GM18526 (cell line): ENCODE measurements around the gene ALDH1A1.

Experiments used
- POLR2A ChIP-seq: IDR thresholded peaks from 3 replicates; pipeline ENCODE4 v1.6.1; 2011; ENCODE audit not compliant: insufficient read length; ENCODE audit errors: extremely low read depth

Gene ALDH1A1

DNA sequence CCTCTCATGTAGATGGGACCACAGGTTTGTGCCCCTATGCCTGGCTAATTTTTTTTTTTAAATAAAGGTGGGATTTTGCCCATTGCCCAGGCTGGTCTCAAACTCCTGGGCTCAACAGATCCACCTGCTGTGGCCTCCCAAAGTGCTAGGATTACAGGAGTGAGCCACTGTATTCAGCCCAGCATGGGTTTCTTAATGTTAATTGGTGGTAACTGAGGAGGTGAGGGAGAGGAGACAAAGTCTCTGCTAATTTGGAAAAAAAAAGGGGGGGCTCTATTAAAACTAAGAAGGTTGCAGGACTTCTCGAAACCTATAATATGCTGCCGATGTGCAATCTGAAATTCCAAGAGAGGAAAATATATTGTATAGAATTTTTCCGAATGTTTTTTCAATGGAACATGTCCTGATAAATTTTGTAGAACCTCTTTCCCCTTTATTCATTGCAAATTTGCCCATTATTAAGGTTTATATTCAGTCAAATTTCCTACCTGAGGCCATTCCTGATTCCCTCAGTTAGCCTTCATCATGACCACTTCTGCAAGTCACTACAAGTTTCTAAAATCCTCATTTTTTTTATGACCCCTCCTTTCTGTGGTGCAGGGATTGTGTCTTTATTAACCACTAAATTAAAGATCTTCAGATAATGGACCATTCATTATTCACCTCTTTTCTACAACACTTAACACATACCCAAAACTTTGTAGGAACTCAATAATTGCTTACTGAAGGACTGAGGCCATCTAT, 52.9 kb downstream of the ALDH1A1 start:
- TF ChIP-seq POLR2A, result no peak

DNA sequence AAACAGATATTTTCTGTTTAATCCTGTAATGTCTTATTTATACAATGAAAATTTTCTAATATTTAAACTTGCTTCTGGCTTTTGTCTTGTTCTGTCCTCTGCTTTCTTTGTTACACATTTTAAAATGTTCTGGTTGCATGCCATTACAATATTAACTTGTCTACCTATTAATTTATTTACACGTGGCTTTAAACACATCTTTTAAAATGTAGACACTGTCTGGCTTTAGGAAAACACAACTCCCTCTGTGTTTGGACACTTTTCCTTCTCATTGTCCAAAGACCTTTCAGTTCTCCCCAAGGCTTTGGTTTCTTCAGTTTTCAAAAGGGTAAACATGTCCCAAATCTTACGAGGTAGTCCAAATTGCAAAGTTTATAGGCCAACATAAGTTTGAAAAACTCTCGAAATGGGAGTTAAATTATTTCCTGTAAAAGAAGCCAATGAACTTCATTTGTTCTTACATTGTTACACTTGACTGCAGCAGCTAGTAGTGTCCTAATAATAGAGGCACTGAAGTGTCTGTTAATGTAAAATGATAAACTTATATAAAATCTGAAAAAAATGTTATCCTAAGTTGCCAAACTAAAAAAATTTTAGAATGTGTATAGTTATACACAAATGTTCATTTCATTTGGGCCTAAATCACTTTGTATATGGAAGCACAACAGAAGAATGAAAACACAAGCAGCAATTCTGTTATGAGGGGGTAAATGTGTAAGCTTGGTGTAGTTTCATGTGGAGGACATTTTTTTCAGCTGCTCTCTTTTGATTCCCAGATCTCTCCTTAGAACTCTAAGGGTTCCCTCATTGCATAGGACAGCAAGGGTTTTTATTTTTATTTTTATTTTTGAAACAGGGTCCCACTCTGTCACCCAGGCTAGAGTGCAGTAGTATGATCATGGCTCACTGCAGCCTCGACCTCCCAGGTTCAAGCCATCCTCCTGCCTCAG, 53.8 kb downstream of the ALDH1A1 start:
- no peak for TF ChIP-seq POLR2A

DNA sequence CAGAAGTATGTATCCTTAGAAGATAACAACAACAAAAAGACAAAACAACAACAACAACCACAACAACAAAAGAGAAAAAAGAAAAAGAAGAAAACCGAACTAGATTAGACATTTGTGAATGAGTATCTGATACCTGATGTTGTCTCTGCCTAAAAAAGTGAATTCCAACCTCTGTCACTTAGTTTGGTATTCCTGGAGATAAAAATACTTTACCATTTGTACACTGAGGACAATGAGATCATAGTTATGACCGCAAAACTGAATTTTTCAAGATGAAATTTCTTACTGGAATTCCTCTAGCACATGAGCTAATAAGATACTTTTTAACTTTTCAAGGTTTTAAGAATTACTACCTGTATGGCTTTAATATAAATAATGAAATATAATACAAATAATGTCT, 54.5 kb downstream of the ALDH1A1 start:
- no peak for TF ChIP-seq POLR2A

DNA sequence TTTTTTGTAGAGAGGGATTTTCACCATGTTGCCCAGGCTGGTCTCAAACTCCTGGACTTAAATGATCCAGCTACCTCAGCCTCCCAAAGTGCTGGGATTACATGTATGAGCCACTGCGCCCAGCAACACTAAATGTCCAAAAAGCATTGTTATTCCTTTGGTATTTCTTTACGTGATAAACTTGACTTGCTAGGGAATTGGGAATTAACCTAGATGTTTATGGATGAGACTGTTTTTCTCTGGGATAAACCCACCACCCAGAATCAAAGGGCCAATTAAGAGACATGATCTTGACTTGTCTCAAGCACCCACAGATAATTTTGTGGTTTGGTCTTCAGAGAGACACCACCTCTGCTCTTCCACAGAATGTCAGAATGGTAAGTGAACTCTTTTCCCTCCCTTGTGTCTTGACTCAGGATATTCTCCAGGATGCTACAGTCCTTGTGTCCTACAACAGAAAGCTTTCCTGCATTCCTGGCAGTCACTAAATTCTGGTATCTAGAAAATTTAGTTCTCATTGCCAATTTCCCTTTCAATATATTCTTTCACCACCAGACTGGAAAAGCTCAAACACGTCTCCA, 55.7 kb downstream of the ALDH1A1 start:
- no peak for TF ChIP-seq POLR2A

DNA sequence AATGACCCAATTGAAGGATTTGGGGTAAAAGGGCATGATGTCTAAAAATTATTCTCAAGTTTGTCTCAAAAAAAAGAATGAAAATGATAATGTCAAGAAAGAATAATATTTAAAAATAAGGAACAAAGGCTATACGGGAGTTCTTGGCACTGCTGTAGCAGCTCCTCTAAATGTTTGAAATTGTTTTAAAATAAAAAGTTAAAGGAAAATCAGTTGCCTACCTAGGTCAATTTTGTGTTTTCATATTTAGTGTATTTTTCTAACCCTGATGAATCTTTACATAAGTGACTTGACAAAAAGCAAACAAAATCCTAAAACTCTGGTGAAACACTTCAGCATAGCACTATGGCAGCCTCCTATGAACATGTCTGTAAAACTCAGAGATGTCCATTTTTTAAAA, 56.4 kb downstream of the ALDH1A1 start:
- TF ChIP-seq POLR2A, result no peak

DNA sequence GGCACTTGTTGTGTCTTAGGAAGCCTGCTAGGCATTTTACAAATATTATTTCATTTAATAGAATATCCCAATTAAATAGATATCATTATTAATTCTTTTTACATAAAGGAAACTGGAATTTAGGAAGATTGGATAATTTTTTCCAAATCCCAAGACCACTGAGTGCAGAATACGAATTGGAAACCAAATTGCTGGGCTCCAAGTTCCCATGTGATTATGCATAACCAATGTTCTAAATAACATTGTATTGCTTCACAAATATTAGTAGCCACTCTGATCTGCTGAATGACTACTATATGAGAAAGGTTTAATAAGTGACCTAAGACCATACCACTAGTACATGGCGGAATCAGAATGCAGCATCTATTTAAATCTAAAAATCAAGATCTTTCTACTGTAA, 57.7 kb downstream of the ALDH1A1 start:
- TF ChIP-seq POLR2A, result no peak

DNA sequence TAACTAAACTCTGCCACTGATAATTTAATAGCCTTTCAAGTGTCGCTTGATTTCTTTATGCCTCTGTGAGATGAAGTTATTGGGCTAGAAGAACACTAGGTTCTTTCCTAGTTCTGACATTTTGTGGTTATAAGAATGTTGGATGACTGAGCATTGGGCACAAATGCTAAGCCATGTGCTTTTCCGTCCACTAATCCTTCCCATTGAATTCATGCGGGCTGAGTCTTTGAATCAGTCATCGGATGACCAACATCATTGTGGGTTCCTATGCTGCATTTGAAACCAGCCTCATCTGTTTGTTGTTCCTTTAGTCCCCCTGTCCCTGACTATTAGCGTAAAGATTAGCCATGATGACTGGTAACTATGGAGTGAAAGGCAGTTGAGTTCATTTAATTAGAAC, 58.5 kb downstream of the ALDH1A1 start:
- no peak for TF ChIP-seq POLR2A

DNA sequence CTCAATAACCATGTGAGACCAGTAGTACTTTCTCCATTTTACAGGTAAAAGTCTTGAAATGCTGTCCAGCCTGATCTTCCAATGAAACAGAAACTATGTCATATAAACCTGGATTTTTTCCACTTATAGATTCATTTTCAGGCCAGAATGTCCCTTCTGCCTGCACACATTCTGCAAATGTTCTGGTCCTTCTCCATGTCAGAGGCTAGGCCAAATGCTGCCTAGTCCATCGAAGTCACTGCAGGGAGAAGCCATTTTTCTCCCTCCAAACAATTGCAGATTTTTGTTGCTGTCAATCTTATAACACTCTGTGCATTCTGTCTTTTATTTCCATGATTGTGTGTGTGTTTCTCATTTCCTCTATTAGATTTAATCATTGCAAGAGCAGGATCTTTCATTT, 59.4 kb downstream of the ALDH1A1 start:
- TF ChIP-seq POLR2A, result no peak

DNA sequence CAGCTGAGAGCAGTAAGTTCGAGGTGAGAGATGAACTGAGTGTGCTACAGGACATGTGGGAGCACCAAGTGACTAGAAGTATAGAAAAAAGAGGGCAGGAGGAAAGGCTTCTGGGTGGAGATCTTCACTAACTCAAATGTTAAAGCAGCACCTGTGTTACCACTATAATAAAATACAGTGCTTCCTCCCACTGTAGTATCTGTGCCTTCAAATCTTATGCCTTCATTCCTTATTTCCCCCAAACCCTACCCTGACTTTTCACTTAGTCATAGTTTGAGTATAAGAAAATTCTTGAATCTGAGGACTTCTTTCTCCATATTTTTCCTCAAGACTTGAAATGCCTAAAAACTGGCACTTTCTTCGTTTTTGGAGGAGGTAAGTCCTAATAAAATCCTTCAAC, 61.8 kb downstream of the ALDH1A1 start:
- no peak for TF ChIP-seq POLR2A

DNA sequence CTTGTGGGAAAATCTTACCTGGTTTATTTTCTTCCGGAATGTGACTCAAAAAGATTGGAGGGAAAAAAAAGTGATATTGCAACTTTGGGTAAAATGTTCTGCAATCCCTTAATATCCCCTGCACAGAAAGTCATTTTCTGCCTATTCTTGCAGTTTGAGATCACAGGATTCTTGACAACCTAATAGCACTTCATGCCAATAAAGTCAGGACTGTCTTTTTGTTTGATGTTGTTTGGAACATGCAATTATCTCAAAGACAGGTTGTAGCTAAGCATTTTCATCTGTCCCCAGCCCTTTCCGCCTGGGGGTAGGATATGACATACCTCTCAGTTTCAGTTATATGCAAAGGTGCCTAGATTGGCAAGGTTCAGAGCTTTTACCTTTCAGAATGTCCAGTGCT, 63.9 kb downstream of the ALDH1A1 start:
- no peak for TF ChIP-seq POLR2A

DNA sequence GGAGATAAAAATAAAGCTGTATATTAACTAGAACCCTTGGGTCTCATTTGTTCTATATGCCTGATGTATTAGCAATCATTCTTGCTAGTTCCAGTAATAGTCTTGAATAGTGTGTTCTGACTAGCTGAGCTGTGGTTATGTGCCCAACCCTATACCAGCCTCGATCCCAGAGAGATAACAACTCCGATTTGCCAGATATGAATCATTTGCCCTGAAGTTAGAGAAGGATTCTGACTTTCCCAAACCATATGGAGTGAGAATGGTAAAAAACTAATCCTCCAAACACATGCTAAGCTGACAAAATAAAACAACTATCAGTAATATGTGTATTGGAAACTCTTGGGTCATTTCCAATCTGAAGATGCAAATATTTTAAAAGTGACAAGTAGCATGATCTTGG, 64.8 kb downstream of the ALDH1A1 start:
- TF ChIP-seq POLR2A, result no peak

DNA sequence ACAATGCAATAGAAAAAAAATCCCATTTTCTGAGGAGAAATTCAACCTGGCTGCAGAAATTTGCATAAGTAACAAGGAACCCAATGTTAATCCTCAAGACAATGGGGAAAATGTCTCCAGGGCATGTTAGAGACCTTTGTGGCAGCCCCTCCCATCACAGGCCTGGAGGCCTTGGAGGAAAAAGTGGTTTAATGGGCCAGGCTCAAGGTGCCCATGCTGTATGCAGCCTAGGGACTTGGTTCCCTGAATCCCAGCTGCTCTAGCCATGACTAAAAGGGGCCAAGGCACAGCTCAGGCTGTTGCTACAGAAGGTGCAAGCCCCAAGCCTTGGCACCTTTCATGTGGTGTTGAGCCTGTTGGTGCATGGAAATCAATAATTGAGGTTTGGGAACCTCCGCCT, 66.5 kb downstream of the ALDH1A1 start:
- TF ChIP-seq POLR2A, result no peak

DNA sequence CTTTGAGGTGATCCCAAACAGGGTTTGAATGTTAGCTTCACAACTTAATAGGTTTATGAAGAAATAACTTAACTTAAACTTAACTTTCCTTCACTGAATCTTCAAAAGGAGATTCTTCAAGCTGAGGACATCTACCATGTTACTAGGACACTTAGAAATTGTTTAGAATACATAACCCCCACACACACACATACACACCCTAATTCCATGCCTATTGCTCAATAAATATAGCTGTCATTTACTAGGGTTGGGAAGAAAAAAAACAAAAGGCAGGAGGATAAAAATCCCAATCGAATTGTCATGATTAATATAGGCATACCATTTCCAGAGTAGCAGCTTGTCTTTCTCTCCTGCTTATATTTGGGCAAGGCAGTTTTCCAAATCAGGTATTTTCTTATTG, 68.3 kb downstream of the ALDH1A1 start:
- TF ChIP-seq POLR2A, result no peak

DNA sequence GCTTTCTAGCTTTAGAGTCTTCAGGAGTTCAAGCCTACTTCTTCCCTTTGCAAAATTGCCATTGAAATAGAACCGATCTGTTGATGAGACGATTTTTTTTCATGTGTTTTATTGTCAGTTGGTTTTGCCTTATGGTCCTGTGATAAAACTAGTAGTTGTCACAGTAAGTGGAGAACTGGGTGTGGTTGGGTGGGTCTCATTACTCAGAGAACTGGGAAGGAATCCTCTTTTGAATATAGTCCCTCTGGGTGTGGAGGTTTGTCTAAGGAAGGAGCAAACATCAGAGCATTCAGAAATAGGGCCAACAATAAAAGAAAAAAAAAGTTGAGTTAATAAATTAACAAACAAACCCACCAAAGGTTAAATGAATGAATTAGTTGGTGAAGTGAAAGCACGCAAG, 69.0 kb downstream of the ALDH1A1 start:
- TF ChIP-seq POLR2A, result no peak

DNA sequence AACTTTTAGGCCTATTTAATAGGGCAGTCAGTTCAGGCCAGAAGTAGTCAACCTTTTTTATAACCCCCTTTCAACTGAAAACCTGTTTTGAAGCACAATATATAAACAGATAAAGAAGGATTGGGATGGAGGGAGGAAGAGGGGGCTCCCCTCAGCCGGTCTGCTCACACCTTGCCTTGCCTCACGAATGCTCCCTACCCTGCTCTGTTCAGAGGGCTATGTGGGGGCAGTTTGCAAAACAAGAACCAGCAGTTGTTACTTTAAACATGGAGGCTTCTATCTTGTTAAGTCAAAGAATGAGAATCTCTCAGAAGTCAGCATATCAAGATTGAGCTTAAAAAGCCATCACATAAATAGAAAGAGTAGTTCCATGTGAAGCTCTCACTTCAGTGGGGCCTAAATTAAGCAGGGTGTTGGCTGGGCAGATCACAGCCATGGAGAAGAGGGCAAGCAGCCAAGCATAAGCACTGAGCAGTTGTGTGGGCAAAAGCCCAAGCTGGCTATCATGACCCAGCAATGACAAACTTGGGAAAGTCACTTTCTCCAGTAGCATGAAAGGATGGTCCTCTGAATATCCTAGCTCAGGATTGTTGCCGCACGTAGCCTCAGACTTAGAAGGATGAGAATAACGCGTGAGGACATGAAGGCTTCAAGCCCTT, 70.6 kb downstream of the ALDH1A1 start:
- TF ChIP-seq POLR2A, result no peak
